Naive thymus-derived CD4-positive, alpha-beta T cell (primary cell): Measurements from ENCODE around the gene NRDE2. TPM values are rescaled to one million over a fixed set of nuclear protein-coding genes. Genes with fewer than 3 reads are reported as not detected.

Experiments
- ATAC-seq: fragments of 150-1000 bp; cut with Tn5 transposase; 2 replicates; pipeline ENCODE4 v1.10.0; 2021; ENCODE audit warnings: mild to moderate bottlenecking, moderate library complexity
- CTCF ChIA-PET: fragments of 350-600 bp; sonication (Branson Sonifier 250); formaldehyde crosslinking; loops from one replicate; lab custom pipeline; 2021; ENCODE audit warnings: antibody characterized with exemption; lab: Charles Lee
- POLR2A ChIA-PET: fragments of 350-600 bp; sonication (Branson Sonifier 250); formaldehyde crosslinking; loops from one replicate; lab custom pipeline; 2021; ENCODE audit warnings: antibody characterized with exemption, inconsistent platforms; lab: Charles Lee
- DNase-seq, 9 donors: peaks; one replicate each; pipeline versions ENCODE4 v3.0.0 to v3.0.0-alpha.2; 2020 to 2022; ENCODE audit warnings: mixed read lengths in 1 of 9
- H3K27ac ChIP-seq: one replicate; pipeline ENCODE4 v1.7.0; 2013; ENCODE audit warnings: mild to moderate bottlenecking, low read depth, low read length, moderate library complexity
- H3K27me3 ChIP-seq, 2 donors: one replicate each; pipeline ENCODE4 v1.7.0; 2013; ENCODE audit warnings: low read length in 2 of 2, mild to moderate bottlenecking in 2 of 2, moderate library complexity in 2 of 2; ENCODE audit not compliant: control insufficient read depth in 2 of 2, insufficient read depth in 2 of 2
- H3K36me3 ChIP-seq, 3 experiments: 1 replicate in 2 of 3; 2 replicates in 1 of 3; pipeline ENCODE4 v1.7.0; 2013; ENCODE audit warnings: low read length in 3 of 3, mild to moderate bottlenecking in 3 of 3, moderate library complexity in 1 of 3; ENCODE audit not compliant: insufficient read depth in 3 of 3, control insufficient read depth in 2 of 3
- H3K4me1 ChIP-seq, 2 donors: one replicate each; pipeline ENCODE4 v1.7.0; 2013; ENCODE audit warnings: low read length in 2 of 2, mild to moderate bottlenecking in 2 of 2, moderate library complexity in 1 of 2; ENCODE audit not compliant: control insufficient read depth in 2 of 2, insufficient read depth in 2 of 2
- H3K4me3 ChIP-seq: 2 replicates; pipeline ENCODE4 v1.7.0; 2013; ENCODE audit warnings: mild to moderate bottlenecking, low read length
- H3K9me3 ChIP-seq, 3 experiments: 1 replicate in 2 of 3; 2 replicates in 1 of 3; pipeline ENCODE4 v1.7.0; 2013; ENCODE audit warnings: low read length in 3 of 3; ENCODE audit not compliant: control insufficient read depth in 2 of 3
- H3K27ac Mint-ChIP-seq, 9 donors: one replicate each; pipeline ENCODE4 v1.8.0; 2020 to 2022; ENCODE audit warnings: mixed read lengths in 9 of 9, mild to moderate bottlenecking in 8 of 9, moderate library complexity in 5 of 9, inconsistent platforms in 2 of 9
- H3K27me3 Mint-ChIP-seq, 5 donors: one replicate each; pipeline ENCODE4 v1.8.0; 2021 to 2022; ENCODE audit warnings: mixed read lengths in 5 of 5, mild to moderate bottlenecking in 1 of 5
- H3K36me3 Mint-ChIP-seq, 5 donors: one replicate each; pipeline ENCODE4 v1.8.0; 2020 to 2022; ENCODE audit warnings: mixed read lengths in 5 of 5, mild to moderate bottlenecking in 3 of 5, inconsistent platforms in 1 of 5
- H3K4me1 Mint-ChIP-seq, 7 donors: one replicate each; pipeline ENCODE4 v1.8.0; 2020 to 2022; ENCODE audit warnings: mixed read lengths in 7 of 7, mild to moderate bottlenecking in 3 of 7, inconsistent platforms in 1 of 7
- H3K4me3 Mint-ChIP-seq, 10 donors: one replicate each; pipeline ENCODE4 v1.8.0; 2020 to 2022; ENCODE audit warnings: mild to moderate bottlenecking in 10 of 10, mixed read lengths in 10 of 10, moderate library complexity in 6 of 10, inconsistent platforms in 2 of 10
- H3K9me3 Mint-ChIP-seq, 11 donors: one replicate each; pipeline ENCODE4 v1.8.0; 2020 to 2022; ENCODE audit warnings: mixed read lengths in 11 of 11, mild to moderate bottlenecking in 4 of 11, inconsistent platforms in 1 of 11, moderate library complexity in 1 of 11
- intact Hi-C, 2 donors: fragments of 100-400 bp; cut with micrococcal nuclease; formaldehyde crosslinking; loops; one replicate each; pipeline ENCODE4 v1.15.1; 2023
- polyA plus RNA-seq, 2 donors: library from polyadenylated mRNA; unstranded; fragments of 300-500 nt; fragmentation: Illumina TruSeq; gene quantifications; one replicate each; pipeline ENCODE4 v1.2.3, GENCODE V29; 2021
- total RNA-seq, 6 experiments: library from RNA in 5 of 6; stranded (reverse) in 5 of 6; gene quantifications; 1 replicate in 5 of 6; 2 replicates in 1 of 6; pipeline ENCODE4 v1.2.3 and lab custom pipeline; 2021 to 2026

NRDE2 gene
- total and polyA plus RNA-seq, 7 experiments from 2014 or later = 8.4 to 30.2 (median 26.6) TPM

DNA sequence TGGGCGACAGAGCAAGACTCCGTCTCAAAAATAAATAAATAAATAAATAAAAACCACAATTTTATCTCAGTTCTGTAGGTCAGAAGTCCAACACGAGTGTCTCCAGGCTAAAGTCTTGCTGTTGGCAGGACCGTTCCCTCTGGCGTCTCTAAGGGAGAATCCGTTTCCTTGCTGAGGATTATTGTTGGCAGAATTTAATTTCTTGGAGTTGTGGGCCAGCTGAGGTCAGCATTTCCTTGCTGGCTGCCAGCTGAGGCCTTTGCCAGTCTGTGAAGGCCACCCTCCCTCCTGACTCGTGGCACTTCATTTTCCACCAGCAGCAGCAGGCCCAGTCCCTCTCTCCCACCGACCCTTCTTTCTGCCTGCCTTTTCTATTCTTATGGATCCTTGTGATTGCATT is 58.2 kb downstream of the NRDE2 start:
- Mint-ChIP-seq H3K4me3 (no peak overlapping the region), H3K27ac (peak overlapping the region in 2 of 9 donors; percentile 62 to 77), H3K4me1 (peaks cover 2 to 27% (median 8%) of the 10 kb centered on the region in 7 donors), H3K9me3 (no peaks in the 10 kb centered on the region), H3K27me3 (no peaks in the 10 kb centered on the region), H3K36me3 (peaks cover 8 to 54% (median 17%) of the 10 kb centered on the region in 5 donors)
- no peak overlapping the region for H3K27ac ChIP-seq
- ATAC-seq = no peak
- no peak for DNase-seq
- H3K4me1 ChIP-seq = no peaks in the 10 kb centered on the region
- no peaks in the 10 kb centered on the region for H3K27me3 ChIP-seq
- no peak overlapping the region for H3K4me3 ChIP-seq
- H3K36me3 ChIP-seq = peaks cover 5 to 63% (median 9%) of the 10 kb centered on the region in 3 experiments
- intact Hi-C loops = no loop called here
- ChIA-PET POLR2A (no interaction called here), CTCF (no interaction called here)
- no peaks in the 10 kb centered on the region for H3K9me3 ChIP-seq

GRCh38 chr14:90272523-90272922 is 59.2 kb downstream of the NRDE2 start:
- peaks cover 5 to 62% (median 9%) of the 10 kb centered on the region in 3 experiments for H3K36me3 ChIP-seq
- no peaks in the 10 kb centered on the region for H3K27me3 ChIP-seq
- intact Hi-C loops = no loop called here
- ChIA-PET POLR2A (no interaction called here), CTCF (interaction anchor here (0.6 kb wide), 1 partner anchor 17 kb away, joined by 5 read pairs; no protein-coding TSS in a partner anchor)
- no peak overlapping the region for H3K4me3 Mint-ChIP-seq
- peak overlapping the region in 1 of 9 donors; percentile 78 for H3K27ac Mint-ChIP-seq
- no peaks in the 10 kb centered on the region for H3K27me3 Mint-ChIP-seq
- H3K4me1 ChIP-seq = no peaks in the 10 kb centered on the region
- peaks cover 2 to 27% (median 8%) of the 10 kb centered on the region in 7 donors for H3K4me1 Mint-ChIP-seq
- H3K9me3 Mint-ChIP-seq = no peaks in the 10 kb centered on the region
- no peak overlapping the region for H3K4me3 ChIP-seq
- DNase-seq (no peak), ATAC-seq (peak; percentile 41)
- peaks cover 8 to 57% (median 18%) of the 10 kb centered on the region in 5 donors for H3K36me3 Mint-ChIP-seq
- H3K9me3 ChIP-seq = no peaks in the 10 kb centered on the region
- H3K27ac ChIP-seq = no peak overlapping the region

GRCh38 chr14:90268420-90268819 is 63.3 kb downstream of the NRDE2 start:
- Histone ChIP-seq H3K27me3 (no peaks in the 10 kb centered on the region), H3K4me1 (peaks cover 0 to under 1% of the 10 kb centered on the region in 2 donors), H3K4me3 (no peak overlapping the region), H3K36me3 (peaks cover 20 to 88% (median 21%) of the 10 kb centered on the region in 3 experiments), H3K27ac (no peak overlapping the region), H3K9me3 (no peaks in the 10 kb centered on the region)
- Mint-ChIP-seq H3K4me1 (peaks cover 0 to 12% (median 0%) of the 10 kb centered on the region in 7 donors), H3K27me3 (no peaks in the 10 kb centered on the region), H3K9me3 (no peaks in the 10 kb centered on the region), H3K27ac (peak overlapping the region in 3 of 9 donors; percentile 28 to 50 (median 32)), H3K4me3 (no peak overlapping the region), H3K36me3 (peaks cover 22 to 57% (median 28%) of the 10 kb centered on the region in 5 donors)
- CTCF ChIA-PET = no interaction called here
- POLR2A ChIA-PET = no interaction called here
- DNase-seq (no peak), ATAC-seq (no peak)
- intact Hi-C loops = no loop called here

DNA sequence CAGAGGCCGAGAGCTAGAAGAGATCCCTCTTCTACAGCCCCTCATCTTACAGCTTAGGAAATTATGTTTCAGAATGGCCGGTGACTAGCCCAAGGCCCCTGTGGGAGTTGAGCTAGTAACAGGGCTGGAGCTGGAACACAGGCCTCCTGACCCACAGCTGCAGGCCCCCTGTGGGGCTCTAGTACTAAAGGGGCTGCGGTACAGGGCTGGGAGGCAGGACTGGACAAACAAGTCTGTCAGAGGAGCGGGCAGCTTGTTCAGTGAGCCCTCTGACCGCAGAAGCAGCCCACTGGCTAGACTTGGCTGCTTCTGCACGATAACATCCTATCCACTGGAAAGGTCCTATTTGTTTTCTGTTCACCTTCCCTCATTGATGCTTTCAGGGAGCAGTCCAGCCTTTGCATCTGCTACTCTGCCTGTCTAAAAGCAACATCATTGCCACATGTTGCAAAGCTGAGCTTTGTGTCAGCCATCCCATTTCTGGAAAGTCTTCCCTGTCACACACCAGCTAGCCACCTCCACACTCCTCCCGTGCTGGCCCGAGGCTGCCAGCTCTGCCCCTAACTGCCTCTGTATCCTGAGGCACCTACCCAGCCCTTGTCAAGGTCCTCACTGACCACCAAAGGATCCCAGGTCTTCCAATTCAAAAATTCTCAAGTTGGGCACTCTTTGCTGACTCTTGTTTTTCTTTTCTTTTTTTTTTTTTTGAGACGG is 65.1 kb downstream of the NRDE2 start:
- Histone ChIP-seq H3K4me3 (no peak overlapping the region), H3K4me1 (peaks cover 0 to 6% of the 10 kb centered on the region in 2 donors), H3K27me3 (no peaks in the 10 kb centered on the region), H3K9me3 (no peaks in the 10 kb centered on the region), H3K27ac (no peak overlapping the region), H3K36me3 (peaks cover 18 to 89% (median 26%) of the 10 kb centered on the region in 3 experiments)
- no peaks in the 10 kb centered on the region for H3K27me3 Mint-ChIP-seq
- no peak for DNase-seq
- ChIA-PET CTCF (interaction anchor here (0.7 to 0.9 kb wide), 2 partner anchors 133 to 889 kb away, joined by 3 read pairs; no protein-coding TSS in a partner anchor), POLR2A (interaction anchor here (0.5 kb wide), 1 partner anchor 9 kb away, joined by 5 read pairs; no protein-coding TSS in a partner anchor)
- H3K27ac Mint-ChIP-seq = peak overlapping the region in 1 of 9 donors; percentile 36
- no peak for ATAC-seq
- H3K4me3 Mint-ChIP-seq = no peak overlapping the region
- H3K4me1 Mint-ChIP-seq = peaks cover 0 to 14% (median 0%) of the 10 kb centered on the region in 7 donors
- peaks cover 18 to 53% (median 25%) of the 10 kb centered on the region in 5 donors for H3K36me3 Mint-ChIP-seq
- intact Hi-C loops = no loop called here
- H3K9me3 Mint-ChIP-seq = no peaks in the 10 kb centered on the region

DNA sequence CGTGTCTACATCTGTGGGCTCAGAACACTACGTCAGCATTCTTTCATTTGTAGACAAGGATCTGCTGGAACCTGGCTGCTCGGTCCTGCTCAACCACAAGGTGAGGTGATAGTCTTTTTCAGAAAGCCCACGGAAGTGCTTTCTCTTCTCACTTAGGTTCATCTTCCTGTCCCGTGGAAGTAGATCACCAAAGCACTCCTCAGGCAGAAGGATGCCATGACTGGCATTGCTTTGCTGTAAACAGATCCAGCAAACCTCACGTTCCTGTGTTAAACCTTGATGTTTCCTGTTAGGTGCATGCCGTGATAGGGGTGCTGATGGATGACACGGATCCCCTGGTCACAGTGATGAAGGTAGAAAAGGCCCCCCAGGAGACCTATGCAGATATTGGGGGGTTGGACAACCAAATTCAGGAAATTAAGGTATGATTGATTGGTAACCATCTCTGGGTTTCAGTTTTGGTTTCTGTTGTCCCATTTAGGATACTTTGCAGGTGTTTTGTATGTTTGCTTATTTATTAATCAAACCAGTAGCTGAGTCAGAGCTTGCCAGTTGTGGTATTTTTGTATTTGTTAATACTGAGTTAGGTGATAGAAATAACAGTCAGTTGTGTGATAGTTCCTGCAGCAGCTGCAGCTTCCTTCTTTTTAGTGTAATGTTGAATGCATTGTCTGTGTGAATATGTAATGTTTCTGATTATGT is 67.8 kb downstream of the NRDE2 start:
- Histone ChIP-seq H3K9me3 (no peaks in the 10 kb centered on the region), H3K4me3 (no peak overlapping the region), H3K27ac (no peak overlapping the region), H3K27me3 (no peaks in the 10 kb centered on the region), H3K4me1 (peaks cover 0 to 6% of the 10 kb centered on the region in 2 donors), H3K36me3 (peaks cover 21 to 81% (median 25%) of the 10 kb centered on the region in 3 experiments)
- DNase-seq (no peak), ATAC-seq (peak; percentile 54)
- Mint-ChIP-seq H3K4me1 (peaks cover 0 to 19% (median 2%) of the 10 kb centered on the region in 7 donors), H3K27ac (peak overlapping the region in 3 of 9 donors; percentile 4 to 70 (median 66)), H3K27me3 (no peaks in the 10 kb centered on the region), H3K4me3 (no peak overlapping the region), H3K36me3 (peaks cover 21 to 46% (median 29%) of the 10 kb centered on the region in 5 donors), H3K9me3 (peaks cover 0 to 4% (median 0%) of the 10 kb centered on the region in 11 donors)
- POLR2A ChIA-PET = interaction anchor here (1.0 to 1.7 kb wide), 2 partner anchors 8 to 12 kb away, joined by 3 to 8 read pairs; partner anchors contain the start of gene PSMC1
- intact Hi-C loops = no loop called here
- CTCF ChIA-PET = interaction anchor here (0.6 kb wide), 1 partner anchor 8 kb away, joined by 4 read pairs; the partner anchor contains the start of gene PSMC1
